IPS DF 4.7 (cell line): ENCODE data around the gene NECTIN2.
A peak's percentile ranks its signal among the peaks of the same experiment; 100 is the strongest.

Experiments used
- DNase-seq: peaks from one replicate; pipeline ENCODE4 v3.0.0-alpha.2; 2013; ENCODE audit warnings: low spot score; ENCODE audit errors: extremely low read depth

Gene NECTIN2

DNA sequence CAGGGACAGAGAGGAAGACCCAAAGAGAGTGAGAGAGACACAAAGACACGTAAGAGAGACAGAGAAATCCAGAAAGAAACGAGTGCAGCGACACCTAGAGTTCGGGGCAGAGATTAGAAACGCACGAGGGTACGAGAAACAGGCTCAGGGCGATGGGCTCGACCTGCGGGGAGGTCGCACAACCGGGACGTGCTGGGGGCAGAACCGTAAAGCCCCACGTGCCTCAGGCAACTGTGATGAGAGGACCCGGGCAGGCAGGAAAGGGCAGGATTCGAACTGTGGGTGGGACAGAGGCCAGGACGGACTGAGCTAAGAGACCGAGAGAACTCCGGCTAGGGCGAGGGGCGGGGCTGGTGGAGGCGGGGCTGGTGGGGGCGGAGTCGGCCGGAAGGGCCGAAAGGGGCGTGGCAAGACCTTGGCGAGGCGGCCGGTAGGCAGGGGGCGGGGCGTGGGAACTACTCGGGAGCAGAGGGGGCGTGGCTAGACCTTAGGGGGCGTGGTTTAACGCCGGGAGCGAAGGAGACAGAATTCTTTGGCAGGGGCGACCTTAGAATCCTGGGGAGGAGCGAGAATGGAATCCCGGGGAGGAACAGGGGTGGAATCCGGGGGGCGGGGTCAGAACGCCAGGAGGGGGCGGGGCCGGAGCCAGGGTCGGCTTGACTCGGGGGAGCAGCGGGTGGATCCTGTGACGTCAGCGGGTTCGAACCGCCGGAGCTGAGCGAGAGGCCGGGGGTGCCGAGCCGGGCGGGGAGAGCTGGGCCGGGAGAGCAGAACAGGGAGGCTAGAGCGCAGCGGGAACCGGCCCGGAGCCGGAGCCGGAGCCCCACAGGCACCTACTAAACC lies at the start of gene NECTIN2:
NECTIN2 (plus strand) TSS at position 686 of the 843 bp plus-strand sequence. CDS start 229 bp downstream, outside the sequence.
- DNase-seq = no peak

DNA sequence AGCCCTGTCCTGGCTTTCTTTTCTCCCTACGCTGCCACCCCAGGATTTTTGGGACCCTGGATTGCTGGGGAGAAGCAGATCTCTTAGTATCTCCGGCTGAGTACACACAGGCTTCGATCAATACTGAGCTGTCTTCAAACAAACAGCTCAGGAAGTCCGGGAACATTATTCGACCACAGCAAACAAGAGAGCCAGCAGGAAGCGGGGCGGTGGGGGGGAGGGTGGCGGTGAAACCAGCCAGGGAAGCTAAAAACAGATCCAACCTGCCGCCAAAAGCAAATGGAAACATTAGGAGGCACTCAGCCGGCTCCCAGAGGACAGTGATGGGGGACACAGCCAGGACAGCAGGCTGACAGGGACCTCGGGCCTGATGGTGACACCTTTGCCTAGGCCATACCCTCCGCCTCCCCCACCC lies 49.4 kb upstream of the NECTIN2 start:
- no peak for DNase-seq

DNA sequence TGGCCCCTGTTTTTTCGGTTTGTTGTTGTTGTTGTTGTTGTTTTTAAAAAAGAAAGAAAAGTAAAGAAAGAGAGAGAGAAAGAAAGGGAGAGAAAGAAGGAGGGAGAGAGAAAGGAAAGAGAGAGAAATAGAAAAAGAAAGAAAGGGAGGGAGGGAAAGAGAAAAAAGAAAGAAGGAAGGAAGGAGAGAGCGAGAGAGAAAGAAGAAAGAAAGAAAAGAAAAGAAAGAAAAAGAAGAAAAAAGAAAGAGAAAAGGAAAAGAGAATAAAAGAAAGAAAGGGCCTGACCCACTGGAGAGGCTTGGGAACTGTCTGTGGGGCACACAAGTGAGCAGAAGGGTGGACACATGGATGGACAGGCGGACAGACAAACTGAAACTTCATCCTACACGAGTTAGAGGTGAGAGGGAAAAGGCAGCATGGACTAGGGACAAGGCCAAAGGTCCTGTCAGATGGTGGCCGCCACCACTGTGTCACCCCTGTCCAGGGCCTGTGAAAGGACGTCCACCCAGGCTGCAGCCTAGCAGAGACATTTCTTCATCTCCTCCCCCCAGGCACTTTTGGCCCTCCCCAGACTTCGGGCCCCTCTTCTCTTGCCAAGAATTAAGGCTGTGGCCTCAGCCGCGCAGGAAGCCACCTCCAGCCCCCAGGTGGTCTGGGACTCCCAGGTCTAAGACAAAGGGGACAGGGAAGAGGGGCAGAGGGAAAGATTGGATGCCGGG lies 46.3 kb upstream of the NECTIN2 start:
- no peak for DNase-seq

DNA sequence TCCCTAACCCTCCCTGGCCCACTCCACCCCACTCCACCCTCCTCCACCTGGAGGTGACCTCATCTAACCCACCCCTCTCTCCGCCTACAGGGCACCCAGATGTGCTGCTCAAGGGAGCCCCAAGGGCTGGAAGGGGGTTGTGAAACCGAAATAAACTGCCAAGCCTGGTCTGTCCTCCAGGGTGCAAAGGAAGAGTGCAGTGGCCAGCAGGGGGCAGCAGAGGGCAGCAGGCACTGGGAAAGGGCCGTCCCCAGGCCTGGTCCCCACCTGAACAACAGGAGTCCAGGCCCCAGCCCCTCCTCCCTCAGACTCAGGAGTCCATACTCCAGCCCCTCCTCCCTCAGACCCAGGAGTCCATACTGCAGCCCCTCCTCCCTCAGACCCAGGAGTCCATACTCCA lies 45.6 kb upstream of the NECTIN2 start:
- no peak for DNase-seq

DNA sequence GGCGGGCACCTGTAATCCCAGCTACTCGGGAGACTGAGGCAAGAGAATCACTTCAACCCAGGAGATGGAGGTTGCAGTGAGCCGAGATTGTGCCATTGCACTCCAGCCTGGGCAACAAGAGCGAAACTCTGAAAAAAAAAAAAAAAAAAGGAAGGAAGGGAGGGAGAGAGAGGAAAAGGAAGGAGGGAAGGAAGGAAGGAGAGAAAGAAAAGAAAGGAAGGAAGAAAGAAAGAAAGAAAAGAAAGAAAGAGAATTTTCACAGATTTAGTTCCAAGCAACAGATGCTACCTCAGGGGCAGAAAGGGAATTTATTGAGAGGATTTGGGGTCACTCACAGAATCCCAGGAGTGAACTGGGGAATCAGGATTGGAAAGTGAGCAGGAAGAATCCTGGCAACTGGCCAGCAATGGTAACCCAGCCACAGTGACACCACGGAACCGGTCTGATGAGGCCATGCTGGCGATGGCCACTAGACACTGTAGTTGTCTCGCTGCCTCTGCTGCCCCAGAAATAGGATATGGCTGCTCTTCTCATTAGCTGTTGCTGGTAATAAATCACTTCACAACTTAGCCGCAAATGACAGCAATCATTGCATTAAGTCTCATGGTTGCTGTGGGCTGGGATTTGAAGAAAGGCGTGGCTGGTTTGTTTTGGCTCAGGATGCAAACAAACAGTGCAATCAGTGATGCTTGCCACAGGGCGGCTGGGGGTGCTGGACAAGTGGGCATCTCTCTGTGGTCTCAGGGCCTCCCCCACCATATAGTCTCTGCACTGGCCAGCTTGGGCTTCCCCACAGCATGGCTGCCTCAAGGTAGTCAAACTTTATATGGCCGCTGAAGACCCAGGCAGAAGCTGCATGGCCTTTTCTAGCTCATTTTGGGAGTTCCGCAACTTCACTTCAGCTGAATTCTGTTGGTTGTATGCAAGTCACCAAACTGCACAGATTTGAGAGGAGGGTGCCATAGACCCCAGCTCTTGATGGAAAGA lies 42.4 kb upstream of the NECTIN2 start:
- DNase-seq = no peak

DNA sequence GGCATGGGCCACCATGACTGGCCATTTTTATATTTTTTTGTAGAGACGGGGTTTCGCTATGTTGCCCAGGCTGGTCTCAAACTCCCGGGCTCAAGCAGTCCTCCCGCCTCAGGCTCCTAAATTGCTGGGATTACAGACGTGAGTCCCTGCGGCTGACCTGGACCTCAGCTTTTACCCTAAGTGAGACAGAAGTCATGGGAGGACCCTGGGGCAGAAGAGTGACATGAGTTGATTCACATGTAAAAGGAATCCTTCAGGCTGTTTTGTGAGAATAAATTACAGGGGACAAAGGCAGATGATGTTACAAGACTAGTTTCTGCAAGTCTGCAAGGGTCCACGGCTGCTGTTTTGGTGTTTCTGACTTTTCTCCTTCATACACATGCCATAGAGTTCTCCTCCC lies 39.8 kb upstream of the NECTIN2 start:
- DNase-seq = no peak

DNA sequence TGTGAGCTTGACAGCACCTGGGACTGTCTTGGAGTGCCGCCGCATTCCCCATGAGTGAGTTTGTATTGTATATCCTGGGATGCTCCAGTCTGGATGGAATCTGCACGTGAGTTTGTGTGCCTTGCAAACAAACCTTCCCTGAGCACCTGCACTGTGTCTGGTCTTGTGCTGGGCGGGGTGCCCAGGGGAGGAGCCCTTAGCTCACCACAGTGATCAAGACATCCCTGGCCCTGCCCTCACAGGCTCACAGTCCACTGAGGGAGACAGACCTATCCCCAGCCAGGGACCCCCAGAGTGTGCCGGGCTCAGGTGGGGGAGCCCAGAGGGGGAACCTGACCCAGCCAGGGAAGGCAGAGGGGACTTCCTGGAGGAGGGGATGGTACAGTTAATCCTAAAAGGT lies 38.9 kb upstream of the NECTIN2 start:
- DNase-seq = no peak

DNA sequence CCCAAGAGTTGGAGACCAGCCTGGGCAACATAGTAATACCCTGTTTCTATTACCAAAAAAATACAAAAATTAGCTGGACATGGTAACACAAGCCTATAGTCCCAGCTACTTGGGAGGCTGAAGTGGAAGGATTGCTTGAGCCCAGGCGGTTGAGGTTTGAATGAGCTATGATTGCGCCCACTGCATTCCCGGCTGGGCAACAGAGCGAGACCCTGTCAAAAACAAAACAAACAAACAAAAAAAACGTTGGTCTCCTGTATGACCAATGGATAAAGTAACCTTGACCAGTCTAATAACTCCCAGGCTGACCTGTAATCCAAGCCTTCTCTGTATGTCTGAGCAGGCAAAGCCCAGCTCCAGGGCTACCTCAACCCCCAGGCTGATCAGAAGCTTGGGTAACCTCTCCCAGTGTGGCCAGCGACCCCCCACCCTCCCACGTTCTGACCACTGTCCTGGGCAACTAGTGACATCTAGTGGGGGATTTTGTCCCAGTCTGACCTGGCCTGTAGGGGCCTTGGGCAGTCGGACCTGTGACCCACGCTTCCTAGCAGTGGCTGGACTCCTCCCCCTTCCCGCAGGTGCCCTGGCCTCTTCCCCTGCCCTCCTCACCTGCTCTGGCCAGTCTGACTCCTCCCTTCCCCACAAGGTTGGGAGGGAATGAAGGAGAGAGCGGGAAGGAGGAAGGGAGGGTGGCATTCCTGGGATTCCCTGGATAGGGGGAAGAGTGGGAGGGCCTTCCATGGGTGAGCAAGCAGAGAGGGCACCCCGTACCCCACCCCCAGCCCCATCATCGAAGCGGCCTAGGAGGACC lies 38.2 kb upstream of the NECTIN2 start:
- DNase-seq = peak; percentile 90

DNA sequence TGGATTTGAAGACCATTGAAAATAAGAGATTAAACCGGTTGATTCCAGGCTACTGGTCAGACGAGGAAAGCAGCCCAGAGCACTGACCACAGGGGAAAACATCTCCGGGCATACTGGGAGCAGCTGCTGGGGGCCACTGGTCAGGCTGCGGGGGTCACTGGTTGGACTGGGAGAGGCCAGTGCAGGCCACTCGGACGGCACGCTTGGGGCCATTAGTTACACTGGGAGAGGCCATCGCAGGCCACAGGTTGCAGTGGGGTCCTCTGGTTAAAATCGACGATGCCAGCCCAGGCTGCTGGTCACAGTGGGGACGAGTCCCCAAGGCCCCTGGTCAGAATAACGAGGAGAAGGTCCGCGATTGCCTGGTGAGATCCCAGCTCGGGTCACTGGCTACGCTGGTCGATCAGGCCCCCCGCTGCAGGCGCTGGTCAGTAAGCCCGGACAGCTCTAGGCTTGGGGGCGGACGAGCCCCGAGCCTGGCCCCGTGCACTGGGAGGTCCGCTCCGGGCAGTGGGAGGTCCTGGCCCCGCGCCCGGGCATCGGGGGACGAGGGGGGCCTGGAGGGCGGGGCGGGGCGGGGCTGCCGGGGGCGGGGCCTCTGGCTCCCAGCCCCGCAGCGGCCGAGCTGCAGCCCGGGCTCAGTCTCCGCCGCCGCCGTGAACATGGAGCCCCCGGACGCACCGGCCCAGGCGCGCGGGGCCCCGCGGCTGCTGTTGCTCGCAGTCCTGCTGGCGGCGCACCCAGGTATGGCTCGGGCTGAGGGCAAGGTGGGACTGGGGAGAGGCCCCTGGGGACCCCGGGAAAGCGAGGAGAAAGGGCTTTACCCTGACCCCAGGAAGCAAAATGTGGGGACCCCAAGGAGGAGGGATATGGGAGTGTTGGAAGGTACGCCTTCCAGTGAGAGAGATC lies 37.4 kb upstream of the NECTIN2 start, which contains the start of gene BCAM:
BCAM (plus strand) TSS at position 641 of the 909 bp plus-strand sequence; CDS start at position 663, 22 bp downstream.
- DNase-seq = no peak

DNA sequence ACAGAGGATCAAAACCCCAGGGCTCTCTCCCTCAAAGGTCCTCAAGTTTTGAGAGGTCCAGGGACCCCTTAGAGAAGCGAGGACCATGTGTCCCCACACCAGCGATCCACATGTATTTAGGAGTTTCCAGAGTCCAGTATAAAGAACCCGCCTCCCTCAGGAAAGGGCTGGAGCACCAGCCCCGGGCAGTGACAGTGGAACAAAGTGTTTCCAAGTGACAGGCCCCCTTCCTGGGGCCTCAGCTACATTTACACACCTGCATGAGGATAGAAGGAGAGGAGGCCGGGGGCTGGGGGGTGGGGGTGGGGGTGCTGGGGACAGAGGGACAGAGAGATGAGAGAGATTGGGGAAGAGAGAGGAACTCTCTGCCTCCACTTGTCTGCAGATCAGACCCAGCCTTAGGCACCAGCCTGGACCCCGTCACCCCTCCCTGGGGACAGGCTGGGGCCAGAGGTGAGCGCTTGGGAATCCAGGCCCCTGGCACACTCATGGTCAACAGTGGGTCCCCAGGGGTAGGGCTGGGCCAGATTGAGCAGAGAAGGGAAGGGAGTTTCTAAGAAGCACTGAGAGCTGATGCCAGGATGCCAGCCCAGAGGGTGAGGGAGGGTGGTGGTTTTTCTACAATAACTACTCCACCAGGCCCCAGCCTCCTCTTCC lies 36.4 kb upstream of the NECTIN2 start:
- DNase-seq = no peak

DNA sequence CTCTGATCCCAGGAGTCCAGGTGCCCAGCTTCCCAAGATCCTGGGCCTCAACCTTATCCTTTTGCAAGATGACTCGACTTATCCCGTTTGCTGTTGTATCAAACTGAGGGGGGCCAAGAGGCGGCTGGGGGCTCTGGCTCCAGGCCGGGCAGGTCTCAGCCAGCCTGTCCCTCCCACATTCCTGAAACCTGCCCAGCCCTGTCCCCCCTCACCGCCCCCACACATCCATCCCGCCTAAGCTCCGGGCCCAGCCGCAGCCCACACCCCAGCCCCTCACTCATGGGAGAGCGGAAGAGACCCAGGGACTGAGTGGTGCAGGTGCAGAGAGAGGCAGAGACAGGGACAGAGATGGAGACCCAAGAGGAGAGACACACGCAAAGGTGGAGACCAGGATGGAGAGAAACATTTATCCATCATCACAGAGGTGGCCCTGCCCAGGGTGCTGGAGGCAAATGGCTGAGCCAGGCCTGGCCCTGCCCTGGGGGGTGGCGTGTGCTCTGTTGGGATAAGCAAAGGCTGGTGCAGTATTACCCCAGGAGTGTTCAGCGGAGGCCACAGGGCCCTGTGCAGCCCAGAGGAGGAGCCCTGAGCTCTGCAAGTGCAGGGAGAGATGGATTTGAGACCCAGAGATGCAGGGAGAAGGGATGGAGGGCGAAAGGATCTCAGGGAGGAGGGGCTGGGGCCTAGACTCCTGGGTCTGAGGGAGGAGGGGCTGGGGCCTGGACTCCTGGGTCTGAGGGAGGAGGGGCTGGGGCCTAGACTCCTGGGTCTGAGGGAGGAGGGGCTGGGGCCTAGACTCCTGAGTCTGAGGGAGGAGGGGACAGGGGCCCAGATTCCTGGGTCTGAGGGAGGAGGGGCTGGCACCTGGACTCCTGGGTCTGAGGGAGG lies 35.6 kb upstream of the NECTIN2 start:
- DNase-seq = no peak

DNA sequence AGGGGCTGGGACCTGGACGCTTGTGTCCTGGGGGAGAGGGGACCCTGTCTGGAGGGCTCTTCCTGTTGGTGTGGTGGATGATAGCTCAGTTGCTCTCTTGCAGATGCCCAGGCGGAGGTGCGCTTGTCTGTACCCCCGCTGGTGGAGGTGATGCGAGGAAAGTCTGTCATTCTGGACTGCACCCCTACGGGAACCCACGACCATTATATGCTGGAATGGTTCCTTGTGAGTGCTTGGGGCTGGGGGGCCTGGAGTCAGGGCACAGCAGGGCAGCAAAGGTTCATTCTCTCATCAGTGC lies 35.0 kb upstream of the NECTIN2 start:
- DNase-seq = no peak

DNA sequence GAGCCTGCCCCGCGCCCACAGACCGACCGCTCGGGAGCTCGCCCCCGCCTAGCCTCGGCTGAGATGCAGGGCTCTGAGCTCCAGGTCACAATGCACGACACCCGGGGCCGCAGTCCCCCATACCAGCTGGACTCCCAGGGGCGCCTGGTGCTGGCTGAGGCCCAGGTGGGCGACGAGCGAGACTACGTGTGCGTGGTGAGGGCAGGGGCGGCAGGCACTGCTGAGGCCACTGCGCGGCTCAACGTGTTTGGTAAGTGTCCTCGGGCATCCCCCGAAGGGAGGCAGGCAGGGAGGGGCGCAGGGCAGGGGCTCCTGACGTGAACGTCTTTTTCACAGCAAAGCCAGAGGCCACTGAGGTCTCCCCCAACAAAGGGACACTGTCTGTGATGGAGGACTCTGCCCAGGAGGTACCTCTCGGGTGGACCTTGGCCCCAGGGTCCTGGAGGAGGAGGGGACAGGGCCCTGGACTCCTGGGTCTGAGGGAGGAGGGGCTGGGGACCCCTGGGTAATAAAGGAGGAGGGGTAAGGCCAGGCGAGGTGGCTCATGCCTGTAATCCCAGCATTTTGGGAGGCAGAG lies 33.9 kb upstream of the NECTIN2 start:
- no peak for DNase-seq

DNA sequence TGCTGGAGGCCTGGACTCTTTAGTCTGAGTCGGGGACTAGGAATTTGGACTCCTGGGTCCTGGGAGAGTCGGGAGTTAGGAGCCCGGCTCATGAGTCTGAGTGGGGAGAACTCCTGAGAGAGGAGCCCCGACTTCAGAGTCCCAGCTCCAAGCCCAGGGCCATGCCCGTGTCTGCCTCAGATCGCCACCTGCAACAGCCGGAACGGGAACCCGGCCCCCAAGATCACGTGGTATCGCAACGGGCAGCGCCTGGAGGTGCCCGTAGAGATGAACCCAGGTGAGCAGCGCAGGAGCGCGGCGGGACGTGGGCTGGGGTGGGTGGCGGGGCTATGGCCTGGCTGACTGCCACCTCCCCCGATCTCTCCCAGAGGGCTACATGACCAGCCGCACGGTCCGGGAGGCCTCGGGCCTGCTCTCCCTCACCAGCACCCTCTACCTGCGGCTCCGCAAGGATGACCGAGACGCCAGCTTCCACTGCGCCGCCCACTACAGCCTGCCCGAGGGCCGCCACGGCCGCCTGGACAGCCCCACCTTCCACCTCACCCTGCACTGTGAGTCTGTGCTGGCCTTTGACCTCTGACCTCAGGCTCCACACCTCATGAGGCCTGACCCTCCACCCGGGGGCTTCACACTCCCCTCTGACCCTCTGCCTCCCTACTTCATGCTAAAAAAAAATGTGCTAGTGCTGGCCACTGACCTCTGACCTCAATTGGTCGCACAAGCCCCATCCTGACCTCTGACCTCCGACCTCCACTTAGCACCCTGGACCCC lies 32.8 kb upstream of the NECTIN2 start:
- DNase-seq = no peak

DNA sequence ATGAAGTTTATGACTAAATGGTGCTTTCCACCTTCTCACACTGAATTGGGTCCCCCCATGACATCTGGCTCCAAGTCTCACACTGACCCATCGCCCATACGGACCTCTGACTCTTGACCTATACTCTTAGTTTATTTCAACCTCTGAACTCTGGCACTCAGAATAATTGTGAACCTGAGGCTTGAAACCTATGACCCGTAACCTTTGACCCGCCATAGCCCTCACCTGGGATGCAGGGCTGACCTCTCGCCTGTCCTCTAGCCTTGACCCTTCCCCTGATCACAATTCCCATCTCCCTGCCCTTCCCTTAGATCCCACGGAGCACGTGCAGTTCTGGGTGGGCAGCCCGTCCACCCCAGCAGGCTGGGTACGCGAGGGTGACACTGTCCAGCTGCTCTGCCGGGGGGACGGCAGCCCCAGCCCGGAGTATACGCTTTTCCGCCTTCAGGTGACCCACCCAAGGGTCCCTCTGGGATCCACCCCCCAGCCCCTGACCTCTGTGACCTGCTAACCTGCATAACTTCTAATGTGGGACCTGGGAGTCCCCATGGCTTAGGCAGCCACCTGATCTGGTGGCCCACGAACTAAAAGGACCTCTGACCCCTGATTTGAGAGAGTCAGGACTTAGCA lies 32.1 kb upstream of the NECTIN2 start:
- no peak for DNase-seq

DNA sequence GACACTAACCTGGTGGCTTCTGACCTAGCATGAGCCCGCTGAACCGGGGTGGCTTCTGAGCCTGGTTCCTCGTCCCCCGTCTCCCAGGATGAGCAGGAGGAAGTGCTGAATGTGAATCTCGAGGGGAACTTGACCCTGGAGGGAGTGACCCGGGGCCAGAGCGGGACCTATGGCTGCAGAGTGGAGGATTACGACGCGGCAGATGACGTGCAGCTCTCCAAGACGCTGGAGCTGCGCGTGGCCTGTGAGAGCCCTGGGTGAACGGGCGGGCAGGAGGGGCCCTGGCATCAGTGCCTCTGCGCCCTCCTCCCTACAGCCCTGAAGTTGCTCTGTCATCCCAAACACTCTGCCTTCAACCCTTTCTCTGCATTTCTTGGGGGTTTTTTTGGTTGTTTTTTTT lies 31.6 kb upstream of the NECTIN2 start:
- no peak for DNase-seq

DNA sequence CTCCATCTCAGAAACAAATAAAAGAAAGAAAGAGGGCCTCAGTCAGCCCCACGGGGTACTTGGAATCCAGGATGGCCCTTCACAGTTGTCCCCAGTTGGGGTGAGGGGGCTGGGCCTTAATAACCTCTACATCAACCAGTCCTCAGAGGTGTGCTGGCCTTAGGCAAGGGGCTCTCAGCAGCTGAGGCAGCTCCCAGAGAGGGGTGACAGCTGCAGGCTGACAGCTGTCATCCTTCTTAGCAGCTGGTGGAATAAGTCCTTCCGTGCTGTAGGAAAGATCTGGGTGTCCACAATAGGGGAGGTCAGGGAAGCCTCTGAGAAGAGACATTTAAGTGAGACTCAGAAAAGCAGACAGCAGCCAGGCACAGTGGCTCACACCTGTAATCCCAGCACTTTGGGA lies 29.8 kb upstream of the NECTIN2 start:
- no peak for DNase-seq
